A172 (cell line): Measurements from ENCODE around the gene IL7R. TPM values are rescaled to one million over a fixed set of nuclear protein-coding genes. Genes with fewer than 3 reads are reported as not detected.
A peak's percentile ranks its signal among the peaks of the same experiment; 100 is the strongest.

ENCODE experiments used
- DNase-seq: peaks from one replicate; pipeline ENCODE4 v3.0.0-alpha.2; 2015; ENCODE audit warnings: low spot score
- total RNA-seq: library from RNA; depleted of rRNA; stranded (reverse); fragments of >200 nt; shearing (Covaris generic); gene quantifications from 2 replicates; pipeline ENCODE4 v1.2.3, GENCODE V29; 2014; rRNA removed

IL7R gene
- total RNA-seq: 114 and 160 TPM in 2 replicates

GRCh38 chr5:35856765-35857351, at the start of gene IL7R:
IL7R (plus strand) TSS chr5:35856891; CDS start chr5:35856978, 87 bp downstream.
- DNase-seq: peak; percentile 85

GRCh38 chr5:35810601-35811000, 46.1 kb upstream of the IL7R start:
- DNase-seq: no peak

GRCh38 chr5:35811108-35811741, 45.5 kb upstream of the IL7R start:
- DNase-seq: peak; percentile 14

DNA sequence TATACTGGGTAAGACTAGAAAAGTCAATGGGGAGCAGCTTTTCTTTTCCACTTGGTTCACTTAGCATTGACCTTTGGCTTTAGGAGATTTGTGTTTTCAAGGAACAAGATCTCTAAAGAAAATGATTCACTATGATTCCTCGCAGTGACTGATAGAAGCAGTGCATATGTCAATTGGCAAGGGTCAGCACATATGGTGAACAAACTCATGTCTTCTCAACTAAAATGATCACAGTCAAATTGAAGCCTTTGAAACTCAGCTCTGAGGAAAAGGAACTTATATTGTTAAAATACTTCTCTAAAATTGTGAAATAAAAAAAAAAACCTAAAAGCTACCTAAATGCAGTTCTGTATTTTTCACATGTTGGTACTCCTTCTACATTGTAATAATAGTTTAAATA, 43.2 kb upstream of the IL7R start:
- DNase-seq: no peak

- peak; percentile 29 for DNase-seq
Observed at GRCh38 chr5:35815089-35815936, 41.4 kb upstream of the IL7R start.

- DNase-seq: no peak
Observed at GRCh38 chr5:35816881-35817521, 39.7 kb upstream of the IL7R start.

DNA sequence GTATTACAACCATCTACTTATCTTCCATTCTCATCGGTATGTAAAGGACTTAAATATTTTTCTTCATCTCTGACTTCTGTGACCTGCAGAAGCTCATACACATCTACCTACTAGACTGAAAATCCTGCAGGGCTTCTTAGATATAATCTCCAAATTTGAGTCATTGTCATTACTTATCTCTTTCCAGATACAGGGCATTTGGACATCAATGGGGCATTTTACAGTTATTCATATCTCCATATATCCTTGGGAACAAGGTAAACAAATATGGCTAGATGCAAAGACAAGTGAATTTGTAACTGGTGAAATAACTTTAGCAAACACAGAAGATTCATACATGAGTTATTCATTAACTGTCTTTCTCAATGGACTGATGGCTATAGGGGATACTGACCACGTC, 37.7 kb upstream of the IL7R start:
- DNase-seq: no peak

DNA sequence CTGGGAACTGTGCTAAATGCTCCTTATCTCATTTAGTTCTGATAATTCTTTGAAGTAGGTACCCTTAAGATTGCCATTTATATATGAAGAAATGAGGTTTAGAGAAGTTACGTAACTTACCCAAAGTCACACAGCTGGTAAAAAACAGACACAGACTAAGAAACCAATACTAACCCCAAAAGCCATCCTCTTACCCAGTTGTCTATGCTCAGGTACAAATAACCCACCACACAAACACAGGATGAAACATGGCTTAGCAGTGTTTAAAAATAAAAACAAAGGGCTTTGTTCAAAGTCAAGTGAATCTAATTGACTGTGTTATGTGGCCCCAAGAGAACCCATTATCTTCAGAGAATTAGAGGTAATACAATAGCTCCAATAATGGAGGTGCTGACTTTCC, 37.0 kb upstream of the IL7R start:
- DNase-seq: no peak

GRCh38 chr5:35820735-35821134, 36.0 kb upstream of the IL7R start:
- DNase-seq: no peak

DNA sequence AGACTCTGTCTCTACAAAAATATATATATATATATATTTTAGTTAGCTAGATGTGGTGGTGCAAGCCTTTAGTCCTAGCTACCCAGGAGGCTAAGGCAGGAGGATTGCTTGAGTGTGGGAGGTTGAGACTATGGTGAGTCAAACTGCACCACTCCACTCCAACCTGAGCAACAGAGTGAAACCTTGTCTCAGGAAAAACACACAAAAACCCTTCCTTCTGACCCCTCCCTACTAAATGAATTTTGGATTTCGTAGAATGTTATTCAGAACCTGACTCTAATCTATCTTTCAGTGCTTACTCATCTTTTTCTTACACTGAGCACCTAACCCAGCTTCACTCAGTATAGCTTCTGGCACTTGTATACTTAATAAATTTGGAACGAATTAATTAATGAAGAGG, 35.2 kb upstream of the IL7R start:
- DNase-seq: no peak

DNA sequence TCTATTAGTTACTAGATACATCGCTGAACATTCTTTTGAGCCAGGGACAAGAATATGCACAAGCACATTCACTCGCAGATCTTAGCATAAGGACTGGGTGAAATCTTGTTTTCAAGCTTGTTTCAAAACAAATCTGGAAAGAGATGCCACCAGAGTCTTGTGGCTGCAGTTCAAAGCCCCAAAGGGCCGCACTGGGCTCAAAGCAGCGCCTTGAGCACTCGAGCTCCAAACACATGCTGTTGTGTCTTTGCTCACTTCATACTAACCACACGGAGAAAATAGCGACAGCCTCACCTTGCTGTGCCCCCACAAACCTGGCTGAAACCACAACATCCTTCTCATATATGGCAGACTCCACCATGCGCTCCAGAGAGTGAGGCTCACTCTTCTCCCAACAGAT, 34.2 kb upstream of the IL7R start:
- DNase-seq: no peak

DNA sequence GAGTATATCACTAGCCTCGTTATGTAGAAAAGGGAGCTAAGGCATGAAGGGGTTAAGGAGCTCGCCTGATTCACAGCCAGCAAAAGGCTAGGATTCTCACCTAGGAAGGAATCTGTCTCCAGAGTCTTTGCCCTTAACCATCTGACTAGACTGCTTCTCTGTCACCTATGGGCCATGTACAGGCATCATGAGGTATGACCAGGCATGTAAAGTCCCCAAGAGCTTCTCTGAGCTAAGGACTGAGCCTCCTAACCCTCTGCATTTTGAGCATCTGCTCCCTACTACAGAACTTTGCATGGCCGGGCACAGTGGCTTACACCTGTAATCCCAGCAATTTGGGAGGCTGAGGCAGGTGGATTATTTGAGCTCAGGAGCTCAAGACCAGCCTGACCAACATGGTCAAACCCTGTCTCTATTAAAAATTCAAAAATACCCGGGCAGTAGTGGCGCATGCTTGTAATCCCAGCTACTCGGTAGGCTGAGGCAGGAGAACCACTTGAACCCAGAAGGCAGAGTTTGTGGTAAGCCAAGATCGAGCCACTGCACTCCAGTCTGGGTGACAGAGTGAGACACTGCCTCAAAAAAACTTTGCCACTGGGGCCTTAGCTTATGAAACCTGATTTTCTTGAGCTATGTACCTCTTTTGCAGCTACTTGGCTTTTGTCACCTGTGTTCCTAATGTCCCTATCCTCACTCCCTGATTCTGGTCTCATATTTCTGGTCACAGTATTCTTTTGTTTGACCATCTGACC, 33.2 kb upstream of the IL7R start:
- DNase-seq: no peak

DNA sequence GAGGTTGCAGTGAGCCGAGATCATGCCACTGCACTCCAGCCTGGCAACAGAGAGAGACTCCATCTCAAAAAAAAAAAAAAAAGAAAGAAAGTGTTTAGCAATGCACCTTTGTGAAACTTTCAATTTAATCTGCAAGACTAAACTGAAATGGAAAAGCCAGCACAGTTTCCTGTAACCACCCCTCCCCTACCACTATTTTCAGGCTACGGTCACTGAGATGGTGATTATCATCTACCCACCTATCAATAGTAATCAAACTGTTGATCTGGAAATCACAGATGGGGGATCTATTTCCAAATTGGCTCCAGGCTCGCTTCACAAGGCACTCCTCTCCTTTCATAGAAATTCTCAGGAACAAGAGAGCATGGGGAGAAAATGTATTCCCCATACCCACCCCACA, 30.6 kb upstream of the IL7R start:
- no peak for DNase-seq

GRCh38 chr5:35826554-35826953, 30.1 kb upstream of the IL7R start:
- DNase-seq: no peak

DNA sequence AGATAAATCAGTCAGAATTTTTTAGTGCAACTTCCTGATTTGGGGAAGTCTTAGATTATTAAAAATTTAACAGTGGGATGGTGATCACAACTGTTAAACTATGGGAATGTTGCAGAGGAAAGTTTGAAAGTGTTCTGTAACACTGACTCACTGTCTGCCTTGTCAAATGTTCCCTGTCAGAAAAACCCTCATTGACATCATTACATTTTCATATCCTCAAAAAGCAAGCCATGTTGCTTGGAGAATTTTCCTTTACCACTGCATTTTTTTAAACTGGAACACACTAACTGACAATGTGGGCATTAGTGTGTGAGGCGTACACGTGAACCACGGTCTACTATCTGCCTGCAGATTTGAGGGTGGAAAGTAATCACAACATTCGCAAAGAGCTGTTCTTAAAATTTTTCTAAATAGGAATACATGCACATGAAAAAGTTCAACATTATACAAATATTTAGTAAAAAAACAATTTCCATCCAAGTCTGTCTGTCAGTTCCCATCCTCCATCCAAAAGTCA, 28.6 kb upstream of the IL7R start:
- no peak for DNase-seq

DNA sequence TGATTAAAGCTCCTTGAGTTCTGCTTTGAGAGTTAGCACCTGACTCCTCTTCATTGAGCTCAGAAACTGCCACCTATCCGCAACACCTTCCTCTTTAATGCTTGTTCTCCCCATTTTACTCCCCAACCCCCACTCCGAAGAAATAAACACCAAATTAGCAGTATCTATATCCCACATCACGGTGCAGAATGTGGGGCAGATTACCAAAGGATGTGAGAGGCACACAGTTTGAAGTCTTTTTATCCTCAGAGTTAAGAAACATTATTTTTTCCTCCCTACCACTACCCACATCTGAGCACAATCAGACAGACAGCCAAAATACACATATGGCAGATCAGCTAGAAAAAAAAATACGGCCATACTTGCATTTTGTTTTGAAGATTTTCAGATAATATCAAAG, 26.1 kb upstream of the IL7R start:
- no peak for DNase-seq

DNA sequence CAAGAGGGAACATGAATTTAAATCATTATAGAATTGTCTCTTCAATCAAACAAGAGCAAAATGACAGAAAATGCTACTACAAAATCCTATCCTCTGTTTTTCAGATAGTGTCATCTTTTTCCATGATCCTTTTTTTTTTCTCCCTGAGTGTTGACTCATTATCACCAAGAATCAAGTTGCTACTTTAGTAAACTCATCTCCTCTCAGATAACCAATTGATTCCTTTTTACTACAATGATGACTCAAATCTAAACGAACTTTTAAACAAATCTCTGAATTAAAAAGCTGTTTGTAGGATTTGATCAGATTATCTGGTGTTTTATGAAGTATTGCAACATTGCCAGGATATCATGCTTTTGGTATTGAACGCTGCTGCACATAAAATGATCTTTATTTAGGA, 23.9 kb upstream of the IL7R start:
- DNase-seq: no peak

GRCh38 chr5:35833224-35833623, 23.5 kb upstream of the IL7R start:
- no peak for DNase-seq

GRCh38 chr5:35835796-35836742, 20.6 kb upstream of the IL7R start:
- no peak for DNase-seq

DNA sequence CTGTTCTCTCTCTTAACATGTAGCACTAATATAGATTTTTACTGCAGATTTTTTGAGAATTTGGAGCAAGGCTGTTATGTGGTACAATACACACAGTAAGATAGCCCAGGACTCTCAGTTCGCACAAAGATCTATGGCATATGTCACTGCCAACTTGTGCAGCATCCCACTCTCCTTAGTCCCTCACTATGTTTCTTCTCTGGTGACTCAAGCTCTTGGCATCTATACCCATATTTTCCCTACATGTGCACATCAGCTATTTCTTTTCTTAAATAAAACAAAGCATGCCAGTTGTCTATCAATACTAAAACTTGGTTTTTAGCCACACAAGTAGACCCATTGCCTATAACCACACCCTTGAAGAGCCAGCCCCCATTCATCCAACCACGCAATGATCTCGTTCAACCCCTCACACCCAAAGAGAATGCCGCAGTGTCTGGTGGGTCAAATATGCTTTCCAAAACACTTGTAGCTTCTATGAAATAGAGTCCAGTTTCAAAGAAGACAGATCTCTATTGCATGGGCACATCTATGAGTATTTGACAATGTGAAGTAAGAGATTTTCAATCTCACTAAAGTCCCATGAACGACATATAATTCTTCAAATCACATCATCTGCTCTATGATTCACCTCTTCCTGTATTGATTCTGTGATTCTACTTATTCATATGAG, 18.2 kb upstream of the IL7R start:
- DNase-seq: no peak
